Measurements from ENCODE around the gene PRR20A.

DNA sequence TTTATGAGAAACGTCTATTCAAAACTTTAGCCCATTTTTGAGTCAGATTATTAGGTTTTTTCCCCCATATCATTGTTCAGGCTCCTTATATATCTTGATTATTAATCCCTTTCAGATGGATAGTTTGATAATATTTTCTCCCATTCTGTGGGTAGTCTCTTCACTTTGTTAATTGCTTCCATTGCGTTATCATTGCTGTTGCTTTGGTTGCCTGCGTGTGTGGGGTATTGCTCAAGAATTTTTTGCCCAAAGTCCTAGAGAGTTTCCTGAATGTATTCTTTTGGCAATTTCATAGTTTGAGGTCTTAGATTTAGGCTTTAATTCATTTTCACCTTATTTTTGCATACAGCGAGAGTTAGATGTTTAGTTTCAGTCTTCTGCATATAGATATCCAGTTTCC lies 25.8 kb upstream of the PRR20A start:
- TF ChIP-seq EP300 (IDR thresholded peaks at IDR 0.05), result no peak
- TF ChIP-seq, protein P1, sequence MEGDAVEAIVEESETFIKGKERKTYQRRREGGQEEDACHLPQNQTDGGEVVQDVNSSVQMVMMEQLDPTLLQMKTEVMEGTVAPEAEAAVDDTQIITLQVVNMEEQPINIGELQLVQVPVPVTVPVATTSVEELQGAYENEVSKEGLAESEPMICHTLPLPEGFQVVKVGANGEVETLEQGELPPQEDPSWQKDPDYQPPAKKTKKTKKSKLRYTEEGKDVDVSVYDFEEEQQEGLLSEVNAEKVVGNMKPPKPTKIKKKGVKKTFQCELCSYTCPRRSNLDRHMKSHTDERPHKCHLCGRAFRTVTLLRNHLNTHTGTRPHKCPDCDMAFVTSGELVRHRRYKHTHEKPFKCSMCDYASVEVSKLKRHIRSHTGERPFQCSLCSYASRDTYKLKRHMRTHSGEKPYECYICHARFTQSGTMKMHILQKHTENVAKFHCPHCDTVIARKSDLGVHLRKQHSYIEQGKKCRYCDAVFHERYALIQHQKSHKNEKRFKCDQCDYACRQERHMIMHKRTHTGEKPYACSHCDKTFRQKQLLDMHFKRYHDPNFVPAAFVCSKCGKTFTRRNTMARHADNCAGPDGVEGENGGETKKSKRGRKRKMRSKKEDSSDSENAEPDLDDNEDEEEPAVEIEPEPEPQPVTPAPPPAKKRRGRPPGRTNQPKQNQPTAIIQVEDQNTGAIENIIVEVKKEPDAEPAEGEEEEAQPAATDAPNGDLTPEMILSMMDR (IDR thresholded peaks at IDR 0.05), result no peak
